GM18507 (cell line): ENCODE data around the gene OPN1LW.
"Not testable (repeated sequence)": the region's sequence is repeated elsewhere in the genome, so short reads cannot be mapped to it uniquely, and the experiment has no call there.

Experiments used
- DNase-seq: peaks from one replicate; pipeline ENCODE4 v3.0.0; 2011; ENCODE audit warnings: low read depth; ENCODE audit not compliant: insufficient read length; ENCODE audit errors: extremely low spot score
- FAIRE-seq: peaks from 2 replicates; lab custom pipeline; 2011; peaks lifted over from hg19 to GRCh38; lab: Jason Lieb, UNC

The OPN1LW gene

GRCh38 chrX:154131955-154132354 lies 12.1 kb upstream of the OPN1LW start:
- DNase-seq (no peak), FAIRE-seq (no peak)

GRCh38 chrX:154132366-154132765 lies 11.7 kb upstream of the OPN1LW start:
- FAIRE-seq (no peak), DNase-seq (no peak)

GRCh38 chrX:154135458-154136229 lies 8.4 kb upstream of the OPN1LW start:
- FAIRE-seq (no peak), DNase-seq (no peak)

DNA sequence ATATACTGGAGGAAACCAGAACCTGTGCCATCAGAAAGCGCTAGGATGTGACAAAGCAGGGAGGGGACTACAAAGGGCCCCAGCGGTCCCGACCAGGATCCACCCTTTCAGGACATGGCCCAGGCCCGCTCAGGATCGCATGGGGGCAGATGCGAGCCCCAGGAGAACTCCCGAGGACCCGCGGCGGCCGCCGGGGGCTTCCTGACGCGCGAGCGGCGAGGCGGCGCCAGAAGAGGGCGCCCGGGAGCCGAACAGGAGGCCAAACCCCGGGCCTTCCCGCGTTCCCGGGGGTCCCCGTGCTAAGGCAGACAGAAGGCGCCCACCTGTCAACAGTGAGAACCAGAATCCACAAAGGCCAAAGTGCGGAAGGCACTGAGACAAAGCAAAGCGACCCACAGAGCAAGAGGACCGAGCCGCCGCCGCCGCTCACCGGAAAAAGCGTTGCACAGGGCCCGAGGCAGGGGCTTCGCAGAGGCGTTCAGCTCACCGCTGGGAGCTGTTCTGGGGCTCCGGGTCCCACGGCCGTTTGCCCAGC lies 7.3 kb upstream of the OPN1LW start:
- peak; percentile 26 for DNase-seq
- FAIRE-seq, result no peak

GRCh38 chrX:154138857-154139256 lies 5.2 kb upstream of the OPN1LW start:
- no peak for DNase-seq
- no peak for FAIRE-seq

DNA sequence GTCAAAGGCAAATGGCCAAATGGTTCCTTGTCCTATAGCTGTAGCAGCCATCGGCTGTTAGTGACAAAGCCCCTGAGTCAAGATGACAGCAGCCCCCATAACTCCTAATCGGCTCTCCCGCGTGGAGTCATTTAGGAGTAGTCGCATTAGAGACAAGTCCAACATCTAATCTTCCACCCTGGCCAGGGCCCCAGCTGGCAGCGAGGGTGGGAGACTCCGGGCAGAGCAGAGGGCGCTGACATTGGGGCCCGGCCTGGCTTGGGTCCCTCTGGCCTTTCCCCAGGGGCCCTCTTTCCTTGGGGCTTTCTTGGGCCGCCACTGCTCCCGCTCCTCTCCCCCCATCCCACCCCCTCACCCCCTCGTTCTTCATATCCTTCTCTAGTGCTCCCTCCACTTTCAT lies 3.8 kb upstream of the OPN1LW start:
- no peak for DNase-seq
- no peak for FAIRE-seq

- FAIRE-seq (no peak), DNase-seq (no peak)
These were observed 3.3 kb upstream of the OPN1LW start for GRCh38 chrX:154140742-154141141.

DNA sequence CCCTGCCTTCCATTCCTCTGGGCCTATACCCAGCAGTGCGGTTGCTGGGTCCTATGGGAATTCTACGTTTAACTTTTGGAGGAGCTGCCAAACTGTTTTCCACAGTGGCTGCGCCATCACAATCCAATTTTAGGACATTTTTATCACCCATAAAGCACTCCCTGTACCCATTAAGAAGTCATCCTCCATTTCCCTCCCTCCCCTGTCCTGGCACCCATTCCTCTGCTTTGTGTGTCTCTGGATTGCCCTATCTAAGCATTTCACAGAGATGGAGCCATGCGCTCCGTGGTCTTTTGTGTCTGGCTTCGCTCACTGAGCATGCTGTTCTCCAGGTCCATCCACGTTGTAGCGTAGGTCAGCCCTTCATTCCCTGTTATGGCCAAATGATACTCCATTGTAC lies 1.7 kb upstream of the OPN1LW start:
- DNase-seq (no peak), FAIRE-seq (no peak)

- FAIRE-seq (no peak), DNase-seq (no peak)
These were observed 895 bp upstream of the OPN1LW start for GRCh38 chrX:154142950-154143745.

DNA sequence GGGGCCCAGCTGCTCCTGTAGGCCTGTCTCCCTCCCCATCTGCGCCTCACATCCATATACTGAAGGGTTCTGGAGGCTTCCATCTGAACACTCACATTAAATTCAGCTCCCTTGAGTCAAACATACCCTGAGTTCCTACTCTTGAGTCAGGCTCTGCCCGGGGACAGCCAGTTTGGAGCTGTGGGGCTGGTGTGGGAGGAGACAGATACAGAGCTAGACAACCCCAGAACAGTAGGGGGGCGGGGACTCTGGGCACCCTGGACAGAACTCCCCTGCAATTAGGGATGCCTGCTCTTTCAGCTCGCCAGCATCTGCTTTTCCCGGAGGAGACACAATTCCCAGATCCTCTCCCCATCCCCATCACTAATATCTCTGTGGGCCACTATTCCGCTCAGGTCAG lies 7.0 kb downstream of the OPN1LW start:
- FAIRE-seq, DNase-seq: not testable (repeated sequence)

- not testable (repeated sequence) for DNase-seq, FAIRE-seq
These were observed 12.2 kb downstream of the OPN1LW start for GRCh38 chrX:154156221-154156620.

GRCh38 chrX:154157207-154157606 lies 13.2 kb downstream of the OPN1LW start:
- DNase-seq, FAIRE-seq: not testable (repeated sequence)

- not testable (repeated sequence) for FAIRE-seq, DNase-seq
These were observed 15.3 kb downstream of the OPN1LW start for GRCh38 chrX:154159345-154159744.

DNA sequence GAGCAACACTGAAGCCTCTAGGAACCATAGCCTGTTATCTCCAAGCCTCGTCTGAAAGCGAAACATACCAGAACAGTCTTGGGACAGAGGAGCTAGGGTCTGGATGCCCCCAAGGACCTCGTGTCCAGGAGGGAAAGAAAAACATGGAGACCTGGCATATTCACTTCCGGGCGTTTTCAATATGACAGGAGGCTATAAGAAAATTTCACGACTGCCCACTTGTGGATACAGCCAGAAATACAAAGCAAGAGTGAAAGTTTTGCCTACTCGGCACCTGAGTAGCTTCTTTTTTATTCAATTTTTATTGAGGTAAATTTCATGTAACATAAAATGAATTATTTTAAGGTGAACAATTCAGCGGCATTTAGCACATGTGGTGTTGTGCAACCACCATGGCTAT lies 20.9 kb downstream of the OPN1LW start:
- not testable (repeated sequence) for FAIRE-seq, DNase-seq

GRCh38 chrX:154168384-154168783 lies 24.3 kb downstream of the OPN1LW start:
- not testable (repeated sequence) for DNase-seq, FAIRE-seq

DNA sequence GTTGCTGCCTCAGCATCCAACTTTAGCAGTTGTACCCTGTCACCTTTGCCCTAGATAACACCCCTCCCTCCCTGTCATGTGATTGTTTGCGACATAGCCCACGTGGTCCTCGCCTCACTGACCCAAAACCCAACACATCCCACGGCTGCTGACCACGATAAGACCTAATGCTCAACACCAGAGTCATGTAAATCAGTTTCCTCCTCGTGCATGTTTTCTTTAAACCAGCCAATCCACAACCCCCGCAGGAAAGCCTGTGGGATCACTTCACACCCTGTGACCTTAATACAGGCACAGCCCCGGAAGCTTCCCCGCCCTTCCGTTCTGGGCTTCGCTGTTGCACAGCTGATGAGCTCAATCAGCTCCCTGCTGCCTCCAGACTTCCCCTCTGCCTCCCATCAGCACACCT lies 28.5 kb downstream of the OPN1LW start:
- DNase-seq, FAIRE-seq: not testable (repeated sequence)

DNA sequence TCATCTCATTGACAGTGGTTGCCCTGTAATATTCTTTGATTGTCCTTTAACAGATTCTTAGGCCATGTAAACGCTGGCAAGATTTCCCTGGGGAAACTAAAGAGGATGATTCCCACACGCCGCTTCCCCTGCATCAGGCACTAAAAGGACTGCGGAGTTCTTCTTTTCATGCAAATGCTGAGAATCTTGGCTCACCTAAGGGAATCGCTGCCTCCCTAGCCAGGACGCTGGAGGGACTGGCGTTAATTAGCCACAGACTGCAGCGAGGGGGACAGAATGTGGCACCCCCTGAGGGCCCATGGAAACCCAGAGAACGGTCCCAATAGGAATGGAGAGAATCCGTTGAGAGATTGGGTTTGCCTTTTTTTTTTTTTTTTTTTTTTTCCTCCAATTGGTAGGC lies 30.3 kb downstream of the OPN1LW start:
- DNase-seq, FAIRE-seq: not testable (repeated sequence)

DNA sequence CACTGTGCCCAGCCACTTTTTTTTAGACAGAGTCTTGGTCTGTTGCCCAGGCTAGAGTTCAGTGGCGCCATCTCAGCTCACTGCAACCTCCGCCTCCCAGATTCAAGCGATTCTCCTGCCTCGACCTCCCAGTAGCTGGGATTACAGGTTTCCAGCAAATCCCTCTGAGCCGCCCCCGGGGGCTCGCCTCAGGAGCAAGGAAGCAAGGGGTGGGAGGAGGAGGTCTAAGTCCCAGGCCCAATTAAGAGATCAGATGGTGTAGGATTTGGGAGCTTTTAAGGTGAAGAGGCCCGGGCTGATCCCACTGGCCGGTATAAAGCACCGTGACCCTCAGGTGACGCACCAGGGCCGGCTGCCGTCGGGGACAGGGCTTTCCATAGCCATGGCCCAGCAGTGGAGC lies 38.3 kb downstream of the OPN1LW start, which contains the start of gene OPN1MW:
OPN1MW (plus strand) TSS at position 301 of the 400 bp plus-strand sequence; CDS start at position 383, 82 bp downstream.
- FAIRE-seq, result not testable (repeated sequence)

DNA sequence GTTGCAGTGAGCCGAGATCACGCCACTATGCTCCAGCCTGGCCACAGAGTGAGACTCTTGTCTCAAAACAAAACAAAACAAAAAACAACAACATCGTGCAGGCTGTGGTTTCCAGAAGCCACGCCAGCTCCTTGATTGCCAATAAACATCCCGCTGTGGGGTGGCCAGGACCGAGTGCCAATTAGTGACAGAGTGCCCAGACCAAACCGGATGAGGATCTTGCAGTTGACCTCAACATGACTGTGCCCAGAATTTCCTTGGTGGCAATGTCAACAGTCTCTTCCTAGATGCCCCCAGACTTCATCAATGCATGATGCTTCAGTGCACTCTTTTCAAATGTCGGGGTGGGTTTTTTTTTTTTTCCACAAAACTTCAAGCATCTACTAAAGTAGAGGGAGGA lies 39.8 kb downstream of the OPN1LW start:
- FAIRE-seq, DNase-seq: not testable (repeated sequence)

More for the DNA sequence above, 38.3 kb downstream of the OPN1LW start, which contains the start of gene OPN1MW:
- not testable (repeated sequence) for DNase-seq

DNA sequence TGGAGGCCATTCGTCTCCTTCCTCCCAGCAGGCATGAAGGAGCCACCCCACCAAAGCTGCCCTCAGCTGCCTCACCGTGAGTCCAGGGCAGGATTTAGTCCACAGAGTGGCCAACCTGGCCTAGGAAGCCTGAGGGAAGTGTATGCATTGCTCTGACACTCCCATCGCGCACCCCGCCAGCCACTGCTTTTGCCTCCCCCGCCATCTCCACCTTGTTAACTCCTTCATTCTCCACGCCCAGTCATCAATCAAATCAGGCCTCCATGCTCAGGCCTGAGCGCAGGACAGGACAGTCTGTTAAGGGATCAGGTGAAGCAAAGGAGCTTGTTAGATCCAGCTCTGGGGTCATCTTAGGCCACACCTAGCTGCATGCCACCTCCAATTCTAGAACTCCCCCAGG lies 48.8 kb downstream of the OPN1LW start:
- not testable (repeated sequence) for DNase-seq, FAIRE-seq
